ENCODE data around the gene MRM2. TPM values are rescaled to one million over a fixed set of nuclear protein-coding genes. Genes with fewer than 3 reads are reported as not detected.
A peak's percentile ranks its signal among the peaks of the same experiment; 100 is the strongest.

MRM2 gene
- total RNA-seq, 6 donors from 2014 or later, result 9.4 to 27.0 (median 23.0) TPM

DNA sequence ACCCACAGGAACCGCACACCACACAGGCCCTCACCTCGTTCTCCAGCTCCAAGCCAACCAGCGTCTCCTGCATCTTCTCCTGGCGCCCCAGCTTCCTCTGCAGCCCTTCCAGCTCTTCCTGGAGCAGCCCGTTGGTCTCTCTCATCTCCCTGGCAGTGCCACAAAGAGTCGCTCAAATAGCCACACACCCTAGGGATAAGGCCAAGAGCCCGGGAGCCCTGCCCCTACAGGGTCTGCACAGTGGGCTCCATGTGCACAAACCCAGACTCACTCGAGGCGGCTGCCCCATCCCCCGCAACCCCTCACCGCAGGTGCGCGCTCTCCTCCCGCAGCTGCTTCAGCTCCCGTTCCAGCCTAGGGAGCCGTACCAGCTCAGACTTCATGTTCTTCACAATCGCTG lies 26.2 kb downstream of the MRM2 start:
- Histone ChIP-seq H3K4me1 (no peaks in the 10 kb centered on the region), H3K9me3 (no peaks in the 10 kb centered on the region), H3K36me3 (peaks cover 25 to 99% (median 82%) of the 10 kb centered on the region in 4 donors), H3K27ac (no peak overlapping the region), H3K4me3 (no peak overlapping the region), H3K27me3 (no peaks in the 10 kb centered on the region)
- 92 to 97% methylated on average over 12 to 13 of the region's 17 CpGs for WGBS, 2 donors
- peak in 1 of 2 donors; percentile 40 for DNase-seq
- TF ChIP-seq POLR2AphosphoS5 (IDR thresholded peaks at IDR 0.05), result no peak
- TF ChIP-seq EP300 (IDR thresholded peaks at IDR 0.05), result no peak
- TF ChIP-seq, protein P1, sequence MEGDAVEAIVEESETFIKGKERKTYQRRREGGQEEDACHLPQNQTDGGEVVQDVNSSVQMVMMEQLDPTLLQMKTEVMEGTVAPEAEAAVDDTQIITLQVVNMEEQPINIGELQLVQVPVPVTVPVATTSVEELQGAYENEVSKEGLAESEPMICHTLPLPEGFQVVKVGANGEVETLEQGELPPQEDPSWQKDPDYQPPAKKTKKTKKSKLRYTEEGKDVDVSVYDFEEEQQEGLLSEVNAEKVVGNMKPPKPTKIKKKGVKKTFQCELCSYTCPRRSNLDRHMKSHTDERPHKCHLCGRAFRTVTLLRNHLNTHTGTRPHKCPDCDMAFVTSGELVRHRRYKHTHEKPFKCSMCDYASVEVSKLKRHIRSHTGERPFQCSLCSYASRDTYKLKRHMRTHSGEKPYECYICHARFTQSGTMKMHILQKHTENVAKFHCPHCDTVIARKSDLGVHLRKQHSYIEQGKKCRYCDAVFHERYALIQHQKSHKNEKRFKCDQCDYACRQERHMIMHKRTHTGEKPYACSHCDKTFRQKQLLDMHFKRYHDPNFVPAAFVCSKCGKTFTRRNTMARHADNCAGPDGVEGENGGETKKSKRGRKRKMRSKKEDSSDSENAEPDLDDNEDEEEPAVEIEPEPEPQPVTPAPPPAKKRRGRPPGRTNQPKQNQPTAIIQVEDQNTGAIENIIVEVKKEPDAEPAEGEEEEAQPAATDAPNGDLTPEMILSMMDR (IDR thresholded peaks at IDR 0.05), result no peak
- no peak for TF ChIP-seq POLR2A (IDR thresholded peaks at IDR 0.05)
- ATAC-seq (ENCODE audit: low FRiP score in 2 of 2), result no peak

DNA sequence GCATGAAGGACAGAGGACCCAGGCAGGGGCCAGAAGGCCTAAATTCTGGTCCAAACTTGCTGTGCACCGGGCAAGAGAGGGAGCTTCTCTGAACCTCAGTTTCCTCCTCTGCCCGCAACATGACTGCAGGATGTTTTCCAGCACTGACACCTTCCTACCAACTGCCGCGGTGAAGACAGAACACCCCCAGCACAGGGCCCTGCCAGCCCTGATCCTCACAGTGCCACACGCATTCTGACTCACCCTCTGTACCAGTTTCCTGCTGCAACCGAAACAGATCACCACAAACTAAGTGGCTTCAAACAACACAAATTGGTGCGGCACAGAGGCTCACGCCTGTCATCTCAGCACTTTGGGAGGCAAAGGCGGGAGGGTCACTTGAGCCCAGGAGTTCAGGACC lies 27.4 kb downstream of the MRM2 start:
- Histone ChIP-seq H3K27me3 (no peaks in the 10 kb centered on the region), H3K4me3 (no peak overlapping the region), H3K4me1 (peaks cover 0 to 2% (median 0%) of the 10 kb centered on the region in 4 donors), H3K27ac (no peak overlapping the region), H3K9me3 (no peaks in the 10 kb centered on the region), H3K36me3 (peaks cover 25 to 90% (median 77%) of the 10 kb centered on the region in 4 donors)
- TF ChIP-seq EP300 (IDR thresholded peaks at IDR 0.05) (no peak), POLR2AphosphoS5 (IDR thresholded peaks at IDR 0.05) (no peak), POLR2A (IDR thresholded peaks at IDR 0.05) (no peak)
- TF ChIP-seq, protein P1 (IDR thresholded peaks at IDR 0.05), result no peak
- DNase-seq, result no peak
- no peak for ATAC-seq (ENCODE audit: low FRiP score in 2 of 2)
- 91 to 92% methylated on average over 8 to 9 of the region's 9 CpGs for whole genome bisulfite sequencing, 2 donors

DNA sequence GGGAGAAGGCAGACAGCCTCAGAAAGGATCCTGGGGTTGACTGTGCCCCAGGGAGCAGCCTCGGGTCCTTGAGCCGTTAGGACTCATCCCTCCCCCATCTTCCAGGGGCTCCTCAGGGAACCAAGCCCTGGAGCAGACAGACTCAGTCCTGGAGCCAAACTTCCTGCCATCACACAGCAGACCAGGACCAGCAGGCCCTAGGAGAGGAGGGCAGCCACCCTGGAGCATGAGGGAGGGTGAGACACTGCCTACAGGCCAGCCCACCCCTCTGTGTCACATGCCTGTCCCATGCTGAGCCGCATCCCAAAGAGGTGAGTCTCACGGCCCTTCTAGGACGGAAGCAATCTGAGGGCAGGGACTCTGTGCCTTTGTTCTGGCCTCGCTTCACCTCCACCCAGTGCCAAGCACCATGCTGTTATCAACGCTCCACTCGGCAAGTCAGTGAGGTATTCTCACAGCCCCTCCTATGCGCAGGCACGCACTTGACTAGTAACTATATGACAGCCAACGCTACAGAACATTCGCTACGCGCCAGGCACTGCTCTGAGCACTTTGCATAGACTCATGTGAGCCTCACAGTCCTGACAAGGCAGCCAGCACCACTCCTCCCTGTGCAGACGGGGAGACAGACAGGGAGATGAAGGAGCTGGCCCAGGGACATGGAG lies 28.3 kb downstream of the MRM2 start:
- no peaks in the 10 kb centered on the region for H3K27me3 ChIP-seq
- no peaks in the 10 kb centered on the region for H3K9me3 ChIP-seq
- ATAC-seq (ENCODE audit: low FRiP score in 2 of 2), result no peak
- H3K4me1 ChIP-seq, result peaks cover 0 to 4% (median 0%) of the 10 kb centered on the region in 4 donors
- DNase-seq, result no peak
- WGBS, 2 donors, result 94% methylated on average over 14 to 15 of the region's 15 CpGs
- H3K4me3 ChIP-seq, result no peak overlapping the region
- H3K36me3 ChIP-seq, result peaks cover 25 to 87% (median 72%) of the 10 kb centered on the region in 4 donors
- no peak overlapping the region for H3K27ac ChIP-seq
- TF ChIP-seq EP300 (IDR thresholded peaks at IDR 0.05) (no peak), POLR2AphosphoS5 (IDR thresholded peaks at IDR 0.05) (no peak), POLR2A (IDR thresholded peaks at IDR 0.05) (no peak)

DNA sequence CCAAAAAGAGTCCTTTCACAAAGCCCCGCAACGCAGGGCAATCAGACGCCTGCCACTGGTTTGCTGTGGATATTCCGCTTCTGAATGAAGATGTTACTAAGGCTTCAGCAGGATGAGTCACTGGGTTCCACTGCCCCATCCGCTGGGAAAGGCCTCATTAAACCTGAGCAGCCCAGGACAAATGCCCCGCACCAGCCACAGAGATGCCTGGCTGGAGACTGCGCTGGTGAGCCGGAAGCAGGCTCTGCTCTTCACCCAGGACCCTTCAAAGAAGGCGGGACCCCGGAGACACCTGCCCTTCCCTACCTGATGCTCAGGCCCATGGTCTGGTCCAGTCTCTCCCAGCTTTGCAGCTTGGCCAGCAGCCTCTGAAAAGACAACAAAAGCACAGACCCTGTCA lies 29.1 kb downstream of the MRM2 start:
- Histone ChIP-seq H3K27me3 (no peaks in the 10 kb centered on the region), H3K4me1 (peaks cover 0 to 4% (median 0%) of the 10 kb centered on the region in 4 donors), H3K27ac (no peak overlapping the region), H3K4me3 (no peak overlapping the region), H3K9me3 (no peaks in the 10 kb centered on the region), H3K36me3 (peaks cover 25 to 86% (median 70%) of the 10 kb centered on the region in 4 donors)
- ATAC-seq (ENCODE audit: low FRiP score in 2 of 2) (no peak), DNase-seq (no peak)
- 96 to 99% methylated on average over 9 to 10 of the region's 10 CpGs for WGBS, 2 donors
- TF ChIP-seq EP300 (IDR thresholded peaks at IDR 0.05), result no peak
- TF ChIP-seq POLR2A (IDR thresholded peaks at IDR 0.05), result no peak
- TF ChIP-seq POLR2AphosphoS5 (IDR thresholded peaks at IDR 0.05), result no peak
- TF ChIP-seq, protein P1 (IDR thresholded peaks at IDR 0.05), result no peak

DNA sequence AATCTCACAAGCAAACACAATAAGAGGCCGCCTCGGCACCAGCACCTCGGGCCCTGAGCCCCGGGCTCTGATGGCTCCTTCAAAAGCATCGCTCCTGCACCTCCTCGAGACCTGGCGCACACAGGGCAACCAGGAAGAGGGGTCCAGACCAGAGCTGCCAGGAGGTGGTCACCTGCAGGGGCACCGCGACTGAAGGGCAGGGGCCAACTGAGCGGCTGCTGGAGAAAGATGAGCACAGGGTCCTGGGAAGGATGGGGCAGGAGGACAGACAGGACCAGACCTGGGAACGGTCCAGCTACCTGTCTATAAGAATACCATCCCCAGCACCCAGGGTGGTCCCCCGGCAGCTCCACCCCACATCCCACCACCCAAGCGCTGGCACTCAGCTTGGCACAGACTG lies 30.1 kb downstream of the MRM2 start:
- Histone ChIP-seq H3K27ac (no peak overlapping the region), H3K4me1 (peaks cover 0 to 4% (median 0%) of the 10 kb centered on the region in 4 donors), H3K27me3 (no peaks in the 10 kb centered on the region), H3K4me3 (no peak overlapping the region), H3K9me3 (no peaks in the 10 kb centered on the region), H3K36me3 (peaks cover 18 to 85% (median 65%) of the 10 kb centered on the region in 4 donors)
- WGBS, 2 donors, result 96 to 97% methylated on average over 11 of the region's 13 CpGs
- TF ChIP-seq EP300 (IDR thresholded peaks at IDR 0.05) (no peak), POLR2A (IDR thresholded peaks at IDR 0.05) (no peak), POLR2AphosphoS5 (IDR thresholded peaks at IDR 0.05) (no peak)
- TF ChIP-seq, protein P1 (IDR thresholded peaks at IDR 0.05), result no peak
- ATAC-seq (ENCODE audit: low FRiP score in 2 of 2), result no peak
- peak in 1 of 2 donors; percentile 55 for DNase-seq

Measured in upper lobe of left lung (tissue), 6 donors.